Mammary epithelial cell (primary cell): ENCODE results near the gene FGF21.

ENCODE experiments used
- EZH2 ChIP-seq: IDR thresholded peaks from 2 replicates; pipeline ENCODE4 v1.6.1; 2012; ENCODE audit warnings: low read length, inconsistent platforms, borderline replicate concordance
- TF ChIP-seq, protein P1 (sequence below), 2 donors: IDR thresholded peaks in 1 of 2; conservative IDR thresholded peaks in 1 of 2; 2 replicates each; pipeline ENCODE4 v1.5.1; 2011 to 2012; ENCODE audit warnings: inconsistent platforms in 2 of 2, low read length in 2 of 2, mild to moderate bottlenecking in 2 of 2, control low read depth in 1 of 2, low read depth in 1 of 2; ENCODE audit not compliant: insufficient read depth in 1 of 2; ENCODE audit errors: extremely low read depth in 1 of 2

DNA sequence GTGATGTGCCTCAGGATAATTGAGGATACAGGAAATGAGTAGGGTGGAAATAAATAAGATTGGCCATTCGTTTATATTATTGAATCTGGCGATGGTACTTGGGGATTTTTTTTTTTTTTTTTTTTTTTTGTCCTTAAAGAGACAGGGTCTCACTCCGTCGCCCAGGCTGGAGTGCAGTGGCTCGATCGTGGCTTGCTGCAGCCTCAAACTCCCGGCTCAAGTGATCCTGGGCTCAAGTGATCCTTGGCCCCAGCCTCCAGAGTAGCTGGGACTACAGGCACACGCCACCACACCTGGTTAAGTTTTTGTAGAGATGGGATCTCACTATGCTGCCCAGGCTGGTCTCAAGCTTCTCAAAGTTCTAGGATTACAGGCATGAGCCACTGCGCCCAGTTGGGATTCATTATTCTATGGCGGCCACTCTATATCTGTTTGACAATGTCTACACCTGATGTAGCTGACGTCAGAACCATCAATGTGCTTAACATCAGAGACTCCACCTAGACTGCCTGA lies 33.1 kb upstream of the FGF21 start:
- TF ChIP-seq, protein P1, sequence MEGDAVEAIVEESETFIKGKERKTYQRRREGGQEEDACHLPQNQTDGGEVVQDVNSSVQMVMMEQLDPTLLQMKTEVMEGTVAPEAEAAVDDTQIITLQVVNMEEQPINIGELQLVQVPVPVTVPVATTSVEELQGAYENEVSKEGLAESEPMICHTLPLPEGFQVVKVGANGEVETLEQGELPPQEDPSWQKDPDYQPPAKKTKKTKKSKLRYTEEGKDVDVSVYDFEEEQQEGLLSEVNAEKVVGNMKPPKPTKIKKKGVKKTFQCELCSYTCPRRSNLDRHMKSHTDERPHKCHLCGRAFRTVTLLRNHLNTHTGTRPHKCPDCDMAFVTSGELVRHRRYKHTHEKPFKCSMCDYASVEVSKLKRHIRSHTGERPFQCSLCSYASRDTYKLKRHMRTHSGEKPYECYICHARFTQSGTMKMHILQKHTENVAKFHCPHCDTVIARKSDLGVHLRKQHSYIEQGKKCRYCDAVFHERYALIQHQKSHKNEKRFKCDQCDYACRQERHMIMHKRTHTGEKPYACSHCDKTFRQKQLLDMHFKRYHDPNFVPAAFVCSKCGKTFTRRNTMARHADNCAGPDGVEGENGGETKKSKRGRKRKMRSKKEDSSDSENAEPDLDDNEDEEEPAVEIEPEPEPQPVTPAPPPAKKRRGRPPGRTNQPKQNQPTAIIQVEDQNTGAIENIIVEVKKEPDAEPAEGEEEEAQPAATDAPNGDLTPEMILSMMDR (conservative IDR thresholded peaks at IDR 0.05 in 1 of 2, IDR thresholded peaks at IDR 0.05 in 1 of 2; ENCODE audit: extremely low read depth in 1 of 2, insufficient read depth in 1 of 2, low read depth in 1 of 2, low read length in 2 of 2): no peak
- no peak for TF ChIP-seq EZH2
